Thoracic aorta endothelial cell (primary cell): Measurements from ENCODE around the gene OR5W2. TPM values are rescaled to one million over a fixed set of nuclear protein-coding genes. Genes with fewer than 3 reads are reported as not detected.

Source experiments
- small RNA-seq: library from RNA; depleted of rRNA; stranded (forward); fragments of <200 nt; gene quantifications from one replicate; pipeline ENCODE3, GENCODE V24; 2012
- total RNA-seq: library from RNA; depleted of rRNA; stranded (reverse); fragments of >200 nt; gene quantifications from 2 replicates; pipeline ENCODE4 v1.2.3, GENCODE V29; 2012

OR5W2 gene
- not detected in 2 replicates for total RNA-seq

DNA sequence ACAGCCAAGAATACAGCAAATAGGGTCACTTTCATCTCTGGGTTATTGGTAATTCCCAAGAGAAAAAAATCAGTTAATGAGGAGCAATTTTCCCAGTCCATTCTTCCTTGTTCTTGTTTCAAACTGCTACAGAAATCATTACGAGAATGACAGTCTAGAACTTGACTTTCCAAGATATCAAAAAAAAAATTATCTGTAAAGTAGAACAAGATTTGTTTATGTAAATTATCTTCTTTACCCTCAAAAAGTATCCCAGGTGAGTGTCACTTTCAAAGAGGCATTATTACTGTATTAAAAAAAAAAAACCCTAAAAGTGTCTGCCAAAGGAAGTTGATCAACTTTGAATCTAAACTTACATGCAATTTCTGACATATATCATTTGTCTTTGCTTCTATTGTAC lies at the start of gene OR5W2:
Gene OR5W2 (minus strand): TSS at position 101 of the 400 bp plus-strand sequence. CDS start 0 bp downstream, at position 101.

DNA sequence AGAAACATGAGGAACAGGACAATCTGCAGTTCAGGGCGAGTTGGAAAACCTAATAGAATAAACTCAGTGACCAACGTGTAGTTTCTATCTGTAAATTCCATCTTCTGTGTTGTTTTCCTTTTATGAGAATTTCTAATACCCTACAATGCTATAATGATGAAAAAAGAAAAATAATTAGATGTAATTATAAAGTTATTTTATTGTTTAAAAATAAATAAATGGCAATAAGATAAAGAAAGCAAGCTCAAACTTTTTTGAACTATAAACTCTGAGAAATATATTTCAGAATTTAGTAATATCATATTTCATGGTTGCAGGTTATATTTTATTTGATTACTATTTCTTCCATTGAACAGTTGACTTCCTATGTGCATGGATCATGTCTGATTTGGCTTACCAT lies 21.9 kb upstream of the OR5W2 start, which contains the start of gene OR5I1:
Gene OR5I1 (minus strand): TSS at position 101 of the 400 bp plus-strand sequence. CDS start 0 bp downstream, at position 101.

DNA sequence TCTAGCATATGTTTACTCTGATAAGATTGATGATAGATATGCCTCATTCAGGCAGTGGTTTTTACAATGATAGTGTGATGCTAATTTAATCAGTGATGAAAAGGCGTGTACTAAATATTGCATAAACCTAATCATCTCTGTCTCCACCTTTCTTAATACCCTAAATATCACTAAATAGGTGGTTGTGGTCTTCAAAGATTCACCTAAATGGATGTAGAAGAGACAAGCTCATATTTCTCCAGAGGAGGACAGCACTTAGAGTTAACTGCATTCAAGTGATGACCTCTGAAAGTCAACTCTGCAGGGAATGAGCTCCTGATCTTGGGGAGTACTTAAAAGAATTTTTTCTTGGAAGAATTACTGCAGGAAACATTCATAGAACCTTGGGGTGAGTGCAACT lies 31.4 kb downstream of the OR5W2 start, which contains the start of gene TRIM51:
Gene TRIM51 (plus strand): TSS at position 301 of the 400 bp plus-strand sequence. CDS start 2,132 bp downstream, outside the sequence.

Small RNAs within 50 kb of the gene (small RNA-seq; reads per million reads assigned to genes)
- gene AC036111.3 = not detected

Other genes starting within 250 kb of the OR5W2 start
- gene OR5D13, start 141.1 kb downstream of the OR5W2 start, total RNA-seq = not detected in 2 replicates
- not detected in 2 replicates for gene OR5D14, start 119.0 kb downstream of the OR5W2 start, total RNA-seq
- gene OR5L1, start 103.2 kb downstream of the OR5W2 start, total RNA-seq = not detected in 2 replicates
- not detected in 2 replicates for gene OR5D18, start 95.0 kb downstream of the OR5W2 start, total RNA-seq
- not detected in 2 replicates for gene OR5L2, start 87.4 kb downstream of the OR5W2 start, total RNA-seq
- gene OR5D16, start 75.8 kb downstream of the OR5W2 start, total RNA-seq = not detected in 2 replicates
- gene TRIM51, start 31.3 kb downstream of the OR5W2 start, total RNA-seq = not detected in 2 replicates
- not detected in 2 replicates for gene OR5I1, start 21.8 kb upstream of the OR5W2 start, total RNA-seq
- not detected in 2 replicates for gene OR10AG1, start 55.4 kb upstream of the OR5W2 start, total RNA-seq
- gene OR5F1, start 80.0 kb upstream of the OR5W2 start, total RNA-seq = not detected in 2 replicates
- gene OR5AS1, start 113.1 kb upstream of the OR5W2 start, total RNA-seq = not detected in 2 replicates
- gene OR8I2, start 178.7 kb upstream of the OR5W2 start, total RNA-seq = not detected in 2 replicates
- not detected in 2 replicates for gene OR8H2, start 189.1 kb upstream of the OR5W2 start, total RNA-seq
- not detected in 2 replicates for gene OR8H3, start 207.8 kb upstream of the OR5W2 start, total RNA-seq
- gene OR8J3, start 225.6 kb upstream of the OR5W2 start, total RNA-seq = not detected in 2 replicates
- not detected in 2 replicates for gene OR8K5, start 245.7 kb upstream of the OR5W2 start, total RNA-seq